ENCODE results near the gene CCDC159. TPM values are rescaled to one million over a fixed set of nuclear protein-coding genes. Genes with fewer than 3 reads are reported as not detected.
"Not testable (repeated sequence)": the region's sequence is repeated elsewhere in the genome, so short reads cannot be mapped to it uniquely, and the experiment has no call there.

Gene CCDC159
- polyA plus RNA-seq, 4 donors, result 24.1 to 70.4 (median 50.3) TPM

DNA sequence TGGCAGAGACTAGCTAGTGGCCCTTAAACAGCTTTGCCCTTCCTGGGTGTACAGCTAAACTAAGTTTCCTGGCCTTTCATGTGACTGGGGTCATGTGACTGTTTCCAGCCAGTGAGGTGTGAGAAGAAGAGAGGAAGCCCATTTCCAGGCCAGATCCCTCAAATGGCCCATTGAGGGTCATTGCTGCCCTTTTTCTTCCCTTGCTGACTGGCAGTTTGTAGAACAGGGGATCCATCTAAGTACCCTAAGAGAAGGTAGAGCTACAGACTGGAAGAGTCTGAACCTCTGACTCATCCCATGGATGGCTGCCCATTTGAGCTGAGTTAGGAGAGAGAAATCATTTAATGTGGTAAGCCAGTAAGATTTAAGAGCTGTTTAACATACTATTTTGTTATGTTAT, 30.9 kb downstream of the CCDC159 start:
- H3K4me3 ChIP-seq (ENCODE audit: low read depth in 1 of 3, low read length in 3 of 3), result no peak overlapping the region
- peaks cover 0 to 28% (median 0%) of the 10 kb centered on the region in 3 donors for H3K36me3 ChIP-seq (ENCODE audit: control insufficient read depth in 3 of 3, insufficient read depth in 2 of 3, low read depth in 1 of 3, low read length in 3 of 3)
- peak overlapping the region in 2 of 3 donors; percentile 8 to 49 for H3K27ac ChIP-seq (ENCODE audit: low read depth in 1 of 3, low read length in 2 of 3)
- no peaks in the 10 kb centered on the region for H3K9me3 ChIP-seq (ENCODE audit: control insufficient read depth in 2 of 2, insufficient read depth in 1 of 2, low read depth in 1 of 2, low read length in 1 of 2)
- H3K4me1 ChIP-seq (ENCODE audit: control insufficient read depth in 3 of 3, insufficient read depth in 2 of 3, low read depth in 1 of 3, low read length in 2 of 3), result peaks cover 0 to 28% (median 8%) of the 10 kb centered on the region in 3 donors
- H3K27me3 ChIP-seq (ENCODE audit: control insufficient read depth in 3 of 3, insufficient read depth in 3 of 3, low read length in 3 of 3), result peaks cover 0 to 5% (median 0%) of the 10 kb centered on the region in 3 donors
- no peak for FAIRE-seq
- DNase-seq, result peak; percentile 27 to 49

- H3K27me3 ChIP-seq (ENCODE audit: control insufficient read depth in 3 of 3, insufficient read depth in 3 of 3, low read length in 3 of 3), result peaks cover 0 to 8% (median 0%) of the 10 kb centered on the region in 3 donors
- no peaks in the 10 kb centered on the region for H3K9me3 ChIP-seq (ENCODE audit: control insufficient read depth in 2 of 2, insufficient read depth in 1 of 2, low read depth in 1 of 2, low read length in 1 of 2)
- DNase-seq (no peak), FAIRE-seq (no peak)
- no peak overlapping the region for H3K27ac ChIP-seq (ENCODE audit: low read depth in 1 of 3, low read length in 2 of 3)
- 98% methylated on average over 3 of the region's 3 CpGs for WGBS, 3 donors
- no peak overlapping the region for H3K4me3 ChIP-seq (ENCODE audit: low read depth in 1 of 3, low read length in 3 of 3)
- peaks cover 0 to 28% (median 0%) of the 10 kb centered on the region in 3 donors for H3K36me3 ChIP-seq (ENCODE audit: control insufficient read depth in 3 of 3, insufficient read depth in 2 of 3, low read depth in 1 of 3, low read length in 3 of 3)
- H3K4me1 ChIP-seq (ENCODE audit: control insufficient read depth in 3 of 3, insufficient read depth in 2 of 3, low read depth in 1 of 3, low read length in 2 of 3), result peaks cover 0 to 30% (median 8%) of the 10 kb centered on the region in 3 donors
These were observed 31.4 kb downstream of the CCDC159 start for GRCh38 chr19:11377756-11378155.

DNA sequence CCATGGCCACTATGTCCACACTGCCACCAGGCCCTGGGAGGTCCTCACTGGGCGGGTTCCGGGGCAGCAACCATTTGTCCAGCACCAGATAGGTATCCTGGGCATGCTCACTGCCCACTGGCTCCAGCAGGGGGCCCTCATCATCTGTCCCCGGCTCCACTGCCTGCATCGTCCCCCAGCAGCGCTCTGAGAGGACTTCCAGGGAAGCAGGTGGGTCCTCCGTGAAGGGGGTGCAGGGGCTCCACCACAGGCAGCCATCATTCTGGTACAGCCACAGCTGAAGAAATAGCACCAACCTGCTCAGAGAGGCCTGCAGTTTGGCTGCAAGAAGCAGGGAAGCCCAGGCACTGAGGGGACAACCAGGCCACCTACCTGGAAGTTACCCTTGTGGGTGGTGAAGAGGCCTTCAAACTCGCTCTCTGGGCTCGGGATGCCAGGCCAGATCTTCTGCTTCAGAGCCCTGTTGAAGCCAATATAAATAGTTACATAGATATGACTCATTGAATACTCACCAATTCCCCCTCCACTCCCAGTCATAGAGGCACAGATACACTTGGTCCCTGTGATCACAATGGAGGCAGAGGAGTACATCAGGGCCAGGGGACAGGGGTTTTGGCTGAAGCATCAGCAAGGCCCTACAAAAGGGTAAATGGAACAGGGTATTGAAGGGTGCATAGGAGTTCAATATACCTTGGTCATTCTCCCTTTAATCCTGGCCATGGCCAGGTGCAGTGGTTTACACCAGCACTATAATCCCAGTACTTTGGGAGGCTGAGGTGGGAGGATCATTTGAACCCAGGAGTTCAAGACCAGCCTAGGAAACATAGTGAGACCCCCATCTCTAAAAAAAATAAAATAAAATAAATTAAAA, 32.2 kb downstream of the CCDC159 start:
- H3K4me3 ChIP-seq (ENCODE audit: low read depth in 1 of 3, low read length in 3 of 3), result no peak overlapping the region
- DNase-seq, result peak; percentile 15 to 54
- no peak overlapping the region for H3K27ac ChIP-seq (ENCODE audit: low read depth in 1 of 3, low read length in 2 of 3)
- H3K36me3 ChIP-seq (ENCODE audit: control insufficient read depth in 3 of 3, insufficient read depth in 2 of 3, low read depth in 1 of 3, low read length in 3 of 3), result peaks cover 0 to 28% (median 0%) of the 10 kb centered on the region in 3 donors
- no peak for FAIRE-seq
- no peaks in the 10 kb centered on the region for H3K9me3 ChIP-seq (ENCODE audit: control insufficient read depth in 2 of 2, insufficient read depth in 1 of 2, low read depth in 1 of 2, low read length in 1 of 2)
- peaks cover 0 to 37% (median 8%) of the 10 kb centered on the region in 3 donors for H3K4me1 ChIP-seq (ENCODE audit: control insufficient read depth in 3 of 3, insufficient read depth in 2 of 3, low read depth in 1 of 3, low read length in 2 of 3)
- peaks cover 0 to 14% (median 5%) of the 10 kb centered on the region in 3 donors for H3K27me3 ChIP-seq (ENCODE audit: control insufficient read depth in 3 of 3, insufficient read depth in 3 of 3, low read length in 3 of 3)
- WGBS, 3 donors, result 55 to 61% (median 59%) methylated on average over 8 of the region's 8 CpGs

DNA sequence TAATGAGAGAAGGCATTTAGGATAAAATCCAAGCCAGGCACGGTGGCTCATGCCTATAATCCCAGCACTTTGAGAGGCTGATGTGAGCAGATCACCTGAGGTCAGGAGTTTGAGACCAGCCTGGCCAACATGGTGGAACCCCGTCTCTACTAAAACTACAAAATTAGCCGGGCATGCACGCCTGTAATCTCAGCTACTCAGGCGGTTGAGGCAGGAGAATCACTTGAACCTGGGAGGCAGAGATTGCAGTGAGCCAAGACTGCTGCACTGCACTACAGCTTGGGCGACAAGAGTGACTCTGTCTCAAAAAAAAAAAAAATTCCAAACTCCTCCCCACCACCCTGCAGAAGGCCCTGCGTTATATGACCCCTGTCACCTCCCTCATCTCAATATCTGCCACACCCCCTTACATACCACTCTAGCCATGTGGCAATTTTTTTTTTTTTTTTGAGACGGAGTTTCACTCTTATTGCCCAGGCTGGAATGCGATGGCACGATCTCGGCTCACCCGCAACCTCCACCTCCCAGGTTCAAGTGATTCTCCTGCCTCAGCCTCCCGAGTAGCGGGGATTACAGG, 33.0 kb downstream of the CCDC159 start:
- peaks cover 0 to 14% (median 6%) of the 10 kb centered on the region in 3 donors for H3K27me3 ChIP-seq (ENCODE audit: control insufficient read depth in 3 of 3, insufficient read depth in 3 of 3, low read length in 3 of 3)
- not testable (repeated sequence) for H3K4me3 ChIP-seq (ENCODE audit: low read depth in 1 of 3, low read length in 3 of 3); DNase-seq; FAIRE-seq; H3K9me3 ChIP-seq (ENCODE audit: control insufficient read depth in 2 of 2, insufficient read depth in 1 of 2, low read depth in 1 of 2, low read length in 1 of 2); H3K27ac ChIP-seq (ENCODE audit: low read depth in 1 of 3, low read length in 2 of 3)
- WGBS, 3 donors, result 73 to 85% (median 81%) methylated on average over 14 of the region's 14 CpGs
- H3K36me3 ChIP-seq (ENCODE audit: control insufficient read depth in 3 of 3, insufficient read depth in 2 of 3, low read depth in 1 of 3, low read length in 3 of 3), result peaks cover 0 to 28% (median 0%) of the 10 kb centered on the region in 3 donors
- peaks cover 2 to 34% (median 7%) of the 10 kb centered on the region in 3 donors for H3K4me1 ChIP-seq (ENCODE audit: control insufficient read depth in 3 of 3, insufficient read depth in 2 of 3, low read depth in 1 of 3, low read length in 2 of 3)

DNA sequence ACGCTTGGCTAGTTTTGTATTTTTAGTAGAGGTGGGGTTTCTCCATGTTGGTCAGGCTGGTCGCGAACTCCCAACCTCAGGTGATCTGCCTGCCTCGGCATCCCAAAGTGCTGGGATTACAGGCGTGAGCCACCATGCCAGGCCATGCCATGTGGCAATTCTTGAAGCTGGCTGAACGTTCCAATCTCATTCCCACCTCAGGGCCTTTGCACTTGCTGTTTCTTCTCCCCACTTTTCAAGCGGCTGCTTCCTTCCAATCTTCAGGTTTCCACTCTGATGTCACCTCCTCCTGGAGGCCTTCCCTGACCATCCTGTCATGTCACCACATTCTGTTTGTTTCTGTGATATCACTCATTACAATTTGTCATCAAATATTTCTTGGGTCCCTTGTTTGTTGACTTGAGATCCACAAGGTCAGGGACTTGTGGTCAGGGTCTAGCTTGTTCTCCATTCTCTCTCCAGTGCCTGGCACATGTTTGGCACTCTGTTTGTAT, 33.6 kb downstream of the CCDC159 start:
- peak overlapping the region in 1 of 3 donors; percentile 93 for H3K27ac ChIP-seq (ENCODE audit: low read depth in 1 of 3, low read length in 2 of 3)
- DNase-seq, result no peak
- peaks cover 0 to 28% (median 0%) of the 10 kb centered on the region in 3 donors for H3K36me3 ChIP-seq (ENCODE audit: control insufficient read depth in 3 of 3, insufficient read depth in 2 of 3, low read depth in 1 of 3, low read length in 3 of 3)
- 90 to 95% (median 94%) methylated on average over 7 of the region's 7 CpGs for WGBS, 3 donors
- no peak for FAIRE-seq
- no peaks in the 10 kb centered on the region for H3K9me3 ChIP-seq (ENCODE audit: control insufficient read depth in 2 of 2, insufficient read depth in 1 of 2, low read depth in 1 of 2, low read length in 1 of 2)
- no peak overlapping the region for H3K4me3 ChIP-seq (ENCODE audit: low read depth in 1 of 3, low read length in 3 of 3)
- H3K27me3 ChIP-seq (ENCODE audit: control insufficient read depth in 3 of 3, insufficient read depth in 3 of 3, low read length in 3 of 3), result peaks cover 0 to 14% (median 6%) of the 10 kb centered on the region in 3 donors
- peaks cover 2 to 37% (median 8%) of the 10 kb centered on the region in 3 donors for H3K4me1 ChIP-seq (ENCODE audit: control insufficient read depth in 3 of 3, insufficient read depth in 2 of 3, low read depth in 1 of 3, low read length in 2 of 3)

GRCh38 chr19:11380653-11381537, 34.6 kb downstream of the CCDC159 start:
- Histone ChIP-seq H3K4me1 (ENCODE audit: control insufficient read depth in 3 of 3, insufficient read depth in 2 of 3, low read depth in 1 of 3, low read length in 2 of 3) (peaks cover 2 to 29% (median 8%) of the 10 kb centered on the region in 3 donors), H3K27me3 (ENCODE audit: control insufficient read depth in 3 of 3, insufficient read depth in 3 of 3, low read length in 3 of 3) (peaks cover 0 to 14% (median 6%) of the 10 kb centered on the region in 3 donors), H3K9me3 (ENCODE audit: control insufficient read depth in 2 of 2, insufficient read depth in 1 of 2, low read depth in 1 of 2, low read length in 1 of 2) (no peaks in the 10 kb centered on the region), H3K36me3 (ENCODE audit: control insufficient read depth in 3 of 3, insufficient read depth in 2 of 3, low read depth in 1 of 3, low read length in 3 of 3) (peaks cover 0 to 22% (median 0%) of the 10 kb centered on the region in 3 donors), H3K4me3 (ENCODE audit: low read depth in 1 of 3, low read length in 3 of 3) (peak overlapping the region; percentile 18 to 54 (median 48)), H3K27ac (ENCODE audit: low read depth in 1 of 3, low read length in 2 of 3) (peak overlapping the region; percentile 60 to 93 (median 81))
- 1% methylated on average over 52 to 54 of the region's 54 CpGs for WGBS, 3 donors
- DNase-seq (peak; percentile 97), FAIRE-seq (no peak)

- H3K4me3 ChIP-seq (ENCODE audit: low read depth in 1 of 3, low read length in 3 of 3), result peak overlapping the region in 2 of 3 donors; percentile 24 to 55
- DNase-seq (peak; percentile 22 to 80), FAIRE-seq (no peak)
- peak overlapping the region in 1 of 3 donors; percentile 74 for H3K27ac ChIP-seq (ENCODE audit: low read depth in 1 of 3, low read length in 2 of 3)
- peaks cover 0 to 14% (median 6%) of the 10 kb centered on the region in 3 donors for H3K27me3 ChIP-seq (ENCODE audit: control insufficient read depth in 3 of 3, insufficient read depth in 3 of 3, low read length in 3 of 3)
- peaks cover 0 to 17% (median 0%) of the 10 kb centered on the region in 3 donors for H3K36me3 ChIP-seq (ENCODE audit: control insufficient read depth in 3 of 3, insufficient read depth in 2 of 3, low read depth in 1 of 3, low read length in 3 of 3)
- peaks cover 2 to 27% (median 8%) of the 10 kb centered on the region in 3 donors for H3K4me1 ChIP-seq (ENCODE audit: control insufficient read depth in 3 of 3, insufficient read depth in 2 of 3, low read depth in 1 of 3, low read length in 2 of 3)
- whole genome bisulfite sequencing, 3 donors, result 1% methylated on average over 54 to 65 of the region's 65 CpGs
- no peaks in the 10 kb centered on the region for H3K9me3 ChIP-seq (ENCODE audit: control insufficient read depth in 2 of 2, insufficient read depth in 1 of 2, low read depth in 1 of 2, low read length in 1 of 2)
These were observed 36.8 kb downstream of the CCDC159 start for GRCh38 chr19:11382898-11383705.
